H9 (cell line): ENCODE results near the gene CKAP2. TPM values are rescaled to one million over a fixed set of nuclear protein-coding genes. Genes with fewer than 3 reads are reported as not detected.
"Not testable (repeated sequence)": the region's sequence is repeated elsewhere in the genome, so short reads cannot be mapped to it uniquely, and the experiment has no call there.

Source experiments
- DNase-seq: peaks from one replicate; pipeline ENCODE4 v3.0.0-alpha.2; 2017
- H2AFZ ChIP-seq: one replicate; pipeline ENCODE4 v1.6.1; 2013; ENCODE audit warnings: mild to moderate bottlenecking, low read length, control low read depth, moderate library complexity
- H2AK5ac ChIP-seq: 2 replicates; pipeline ENCODE4 v1.6.1; 2013; ENCODE audit warnings: low read length, control low read depth, mixed read lengths; ENCODE audit not compliant: insufficient read length
- H2BK120ac ChIP-seq: one replicate; pipeline ENCODE4 v1.6.1; 2013; ENCODE audit warnings: low read depth, mild to moderate bottlenecking, low read length, control low read depth, inconsistent platforms; ENCODE audit not compliant: poor library complexity, severe bottlenecking
- H2BK12ac ChIP-seq: 2 replicates; pipeline ENCODE4 v1.6.1; 2013; ENCODE audit warnings: low read length, control low read depth, mixed read lengths, low read depth; ENCODE audit not compliant: insufficient read length
- H2BK15ac ChIP-seq: 2 replicates; pipeline ENCODE4 v1.6.1; 2013; ENCODE audit warnings: low read depth, low read length, control low read depth
- H2BK20ac ChIP-seq: one replicate; pipeline ENCODE4 v1.6.1; 2013; ENCODE audit warnings: low read depth, mild to moderate bottlenecking, low read length, control low read depth, inconsistent platforms; ENCODE audit not compliant: poor library complexity, severe bottlenecking
- H2BK5ac ChIP-seq: 2 replicates; pipeline ENCODE4 v1.6.1; 2013; ENCODE audit warnings: low read length, control low read depth, mixed read lengths; ENCODE audit not compliant: insufficient read length
- H3K14ac ChIP-seq: 2 replicates; pipeline ENCODE4 v1.6.1; 2013; ENCODE audit warnings: low read length, control low read depth; ENCODE audit not compliant: insufficient read depth
- H3K18ac ChIP-seq: 2 replicates; pipeline ENCODE4 v1.6.1; 2013; ENCODE audit warnings: low read depth, mild to moderate bottlenecking, mixed read lengths, low read length, control low read depth; ENCODE audit not compliant: insufficient read length
- H3K23ac ChIP-seq: 2 replicates; pipeline ENCODE4 v1.6.1; 2013; ENCODE audit warnings: low read length, control low read depth, mixed read lengths, low read depth; ENCODE audit not compliant: insufficient read length
- H3K23me2 ChIP-seq: 2 replicates; pipeline ENCODE4 v1.6.1; 2013; ENCODE audit warnings: low read depth, mild to moderate bottlenecking, mixed read lengths, low read length, control low read depth; ENCODE audit not compliant: insufficient read length, poor library complexity, severe bottlenecking
- H3K27ac ChIP-seq: 2 replicates; pipeline ENCODE4 v1.5.1; 2013; ENCODE audit warnings: low read length, control low read depth, mixed read lengths, low read depth; ENCODE audit not compliant: insufficient read length
- H3K27me3 ChIP-seq: 2 replicates; pipeline ENCODE4 v1.6.1; 2013; ENCODE audit warnings: low read length, control low read depth, inconsistent platforms; ENCODE audit not compliant: insufficient read depth
- H3K4ac ChIP-seq: 2 replicates; pipeline ENCODE4 v1.6.1; 2013; ENCODE audit warnings: low read depth, mild to moderate bottlenecking, control low read depth, inconsistent platforms, low read length, moderate library complexity
- H3K4me1 ChIP-seq: 2 replicates; pipeline ENCODE4 v1.6.1; 2013; ENCODE audit warnings: low read length, control low read depth, inconsistent platforms; ENCODE audit not compliant: insufficient read depth
- H3K4me2 ChIP-seq: 2 replicates; pipeline ENCODE4 v1.6.1; 2013; ENCODE audit warnings: low read length, control low read depth, mixed read lengths; ENCODE audit not compliant: insufficient read length, insufficient read depth
- H3K56ac ChIP-seq: 2 replicates; pipeline ENCODE4 v1.6.1; 2013; ENCODE audit warnings: low read depth, mild to moderate bottlenecking, mixed read lengths, low read length, control low read depth; ENCODE audit not compliant: insufficient read length
- H3K79me1 ChIP-seq: 2 replicates; pipeline ENCODE4 v1.6.1; 2013; ENCODE audit warnings: low read depth, mild to moderate bottlenecking, moderate library complexity, low read length, control low read depth, inconsistent platforms; ENCODE audit not compliant: insufficient read depth, poor library complexity, severe bottlenecking
- H3K79me2 ChIP-seq: 2 replicates; pipeline ENCODE4 v1.6.1; 2013; ENCODE audit warnings: low read length, control low read depth, inconsistent platforms; ENCODE audit not compliant: insufficient read depth
- H3K9ac ChIP-seq: 2 replicates; pipeline ENCODE4 v1.6.1; 2013; ENCODE audit warnings: low read length, control low read depth, mixed read lengths; ENCODE audit not compliant: insufficient read length; ENCODE audit errors: extremely low read depth
- H3K9me3 ChIP-seq: one replicate; pipeline ENCODE4 v1.6.1; 2013; ENCODE audit warnings: low read depth, low read length, inconsistent platforms; ENCODE audit not compliant: control insufficient read depth
- H3T11ph ChIP-seq: one replicate; pipeline ENCODE4 v1.6.1; 2013; ENCODE audit warnings: mild to moderate bottlenecking, low read length, control low read depth, inconsistent platforms
- H4K20me1 ChIP-seq: one replicate; pipeline ENCODE4 v1.6.1; 2013; ENCODE audit not compliant: control insufficient read depth, insufficient read length, insufficient read depth
- H4K5ac ChIP-seq: 2 replicates; pipeline ENCODE4 v1.6.1; 2013; ENCODE audit warnings: low read depth, mild to moderate bottlenecking, mixed read lengths, low read length, control low read depth; ENCODE audit not compliant: insufficient read length
- H4K8ac ChIP-seq: replicated peaks from 2 replicates; pipeline ENCODE4 v1.6.1; 2013; ENCODE audit warnings: low read length, control low read depth, mixed read lengths, low read depth; ENCODE audit not compliant: insufficient read length
- H4K91ac ChIP-seq: 2 replicates; pipeline ENCODE4 v1.6.1; 2013; ENCODE audit warnings: low read depth, mild to moderate bottlenecking, moderate library complexity, mixed read lengths, low read length, control low read depth; ENCODE audit not compliant: insufficient read length
- H3K27ac Mint-ChIP-seq, 3 experiments: 2 replicates in 2 of 3; 3 replicates in 1 of 3; pipeline ENCODE4 v1.8.0; 2020 to 2021; ENCODE audit warnings: mixed read lengths in 3 of 3, mild to moderate bottlenecking in 1 of 3, moderate library complexity in 1 of 3
- H3K27me3 Mint-ChIP-seq: 2 replicates; pipeline ENCODE4 v1.8.0; 2021; ENCODE audit warnings: low read depth, mild to moderate bottlenecking, moderate library complexity, mixed read lengths
- H3K36me3 Mint-ChIP-seq, 3 experiments: 2 replicates in 2 of 3; 3 replicates in 1 of 3; pipeline ENCODE4 v1.8.0; 2020 to 2021; ENCODE audit warnings: low read depth in 3 of 3, mixed read lengths in 3 of 3; ENCODE audit not compliant: insufficient read depth in 1 of 3
- H3K4me1 Mint-ChIP-seq, 2 experiments: 2 replicates each; pipeline ENCODE4 v1.8.0; 2020; ENCODE audit warnings: mixed read lengths in 2 of 2
- H3K4me3 Mint-ChIP-seq, 2 experiments: 2 replicates in 1 of 2; 3 replicates in 1 of 2; pipeline ENCODE4 v1.8.0; 2020 to 2021; ENCODE audit warnings: mild to moderate bottlenecking in 2 of 2, mixed read lengths in 2 of 2, moderate library complexity in 1 of 2
- H3K9me3 Mint-ChIP-seq, 2 experiments: 2 replicates in 1 of 2; 3 replicates in 1 of 2; pipeline ENCODE4 v1.8.0; 2020; ENCODE audit warnings: mild to moderate bottlenecking in 2 of 2, mixed read lengths in 2 of 2, moderate library complexity in 1 of 2
- CTCF ChIP-seq: fragments of 200-600 bp; sonication (generic); conservative IDR thresholded peaks from 3 replicates; pipeline ENCODE4 v1.8.0; 2021; ENCODE audit warnings: antibody characterized with exemption, mild to moderate bottlenecking
- WGBS: extraction: QIAGEN DNeasy Blood & Tissue Kit; methylation state at CpG from one replicate; pipeline ENCODE4 v1.1.7; 2013; ENCODE audit warnings: missing lambda C conversion rate, low lambda C conversion rate, mixed read lengths; ENCODE audit not compliant: insufficient read length; ENCODE audit errors: extremely low coverage; 5-methylcytosine and 5-hydroxymethylcytosine counted together
- total RNA-seq: library from RNA; stranded (reverse); gene quantifications from 2 replicates; pipeline ENCODE4 v1.2.1, GENCODE V29; 2021

The CKAP2 gene
- total RNA-seq, 1 experiment from 2014 or later, result 72.4 TPM

- Histone ChIP-seq H2BK120ac (no peak overlapping the region), H2AK5ac (no peak overlapping the region), H4K20me1 (no peaks in the 10 kb centered on the region), H3K79me2 (no peaks in the 10 kb centered on the region), H3K23ac (no peak overlapping the region), H3K4me1 (no peaks in the 10 kb centered on the region), H2BK20ac (no peak overlapping the region), H3K18ac (no peak overlapping the region), H3K79me1 (no peaks in the 10 kb centered on the region), H2BK12ac (no peak overlapping the region), H3K56ac (no peak overlapping the region), H3K23me2 (no peaks in the 10 kb centered on the region), H3K27me3 (no peaks in the 10 kb centered on the region), H3K4ac (no peak overlapping the region), H3K9me3 (no peaks in the 10 kb centered on the region), H2BK15ac (no peak overlapping the region), H2AFZ (no peak overlapping the region), H3T11ph (no peak overlapping the region), H3K27ac (no peak overlapping the region), H4K91ac (no peak overlapping the region), H3K4me2 (no peak overlapping the region), H4K8ac (no peak overlapping the region), H3K9ac (no peak overlapping the region), H3K14ac (no peak overlapping the region), H2BK5ac (no peak overlapping the region), H4K5ac (no peak overlapping the region)
- H3K27ac Mint-ChIP-seq, result no peak overlapping the region; a peak in 1 of 7 replicates
- H3K9me3 Mint-ChIP-seq, result 0 out of 5 replicates have a peak, but pooled peaks cover 0 to 4% of the 10 kb centered on the region in 2 experiments
- no peak for TF ChIP-seq CTCF
- no peak overlapping the region for H3K4me3 Mint-ChIP-seq
- WGBS, result no CpG with 5 or more reads among the region's 4 CpGs
- peaks cover 37 to 88% (median 87%) of the 10 kb centered on the region in 3 experiments for H3K36me3 Mint-ChIP-seq
- no peaks in the 10 kb centered on the region for H3K27me3 Mint-ChIP-seq
- H3K4me1 Mint-ChIP-seq, result 0 out of 4 replicates have a peak, but pooled peaks cover 0 to 3% of the 10 kb centered on the region in 2 experiments
- no peak for DNase-seq
These were observed 8.2 kb downstream of the CKAP2 start for GRCh38 chr13:52463526-52463925.

GRCh38 chr13:52468487-52468886, 13.2 kb downstream of the CKAP2 start:
- H3K18ac ChIP-seq, H3T11ph ChIP-seq, H2BK12ac ChIP-seq, H3K23me2 ChIP-seq, H3K4ac ChIP-seq, H3K79me2 ChIP-seq, H4K5ac ChIP-seq, H2BK20ac ChIP-seq, H2AFZ ChIP-seq, H3K4me1 Mint-ChIP-seq, H4K91ac ChIP-seq, H3K79me1 ChIP-seq, H2BK15ac ChIP-seq, H3K4me2 ChIP-seq, H2AK5ac ChIP-seq, H3K14ac ChIP-seq, H3K27me3 Mint-ChIP-seq, H3K27ac ChIP-seq, H3K23ac ChIP-seq, DNase-seq, H4K20me1 ChIP-seq, H2BK5ac ChIP-seq, H3K9ac ChIP-seq, H3K9me3 Mint-ChIP-seq, H3K27me3 ChIP-seq, H3K4me3 Mint-ChIP-seq, H3K56ac ChIP-seq, H2BK120ac ChIP-seq, H3K27ac Mint-ChIP-seq, H3K9me3 ChIP-seq, H3K4me1 ChIP-seq, H4K8ac ChIP-seq: not testable (repeated sequence)
- WGBS, result no CpG with 5 or more reads among the region's 2 CpGs
- H3K36me3 Mint-ChIP-seq, result peaks cover 40 to 86% (median 80%) of the 10 kb centered on the region in 3 experiments; a peak in 6 of 7 replicates
